ENCODE results near the gene SLC39A7. TPM values are rescaled to one million over a fixed set of nuclear protein-coding genes. Genes with fewer than 3 reads are reported as not detected.

SLC39A7 gene
- total and polyA plus RNA-seq, 4 donors = 8.9 to 112 (median 71.1) TPM

- H3K4me1 ChIP-seq (ENCODE audit: control insufficient read depth in 4 of 4, insufficient read depth in 4 of 4, low read length in 3 of 4) = no peaks in the 10 kb centered on the region
- no peaks in the 10 kb centered on the region for H3K36me3 ChIP-seq (ENCODE audit: control insufficient read depth in 4 of 4, insufficient read depth in 3 of 4, low read depth in 1 of 4, low read length in 3 of 4)
- H3K27me3 ChIP-seq (ENCODE audit: control insufficient read depth in 4 of 4, insufficient read depth in 4 of 4, low read length in 3 of 4) = no peaks in the 10 kb centered on the region
- H3K4me3 ChIP-seq (ENCODE audit: low read depth in 1 of 3, low read length in 3 of 3) = no peak overlapping the region
- 90% methylated on average over 4 of the region's 4 CpGs for WGBS
- no peak overlapping the region for H3K9ac ChIP-seq (ENCODE audit: low read depth in 1 of 2, low read length in 2 of 2)
- DNase-seq (ENCODE audit: low spot score) = no peak
- no peaks in the 10 kb centered on the region for H3K9me3 ChIP-seq (ENCODE audit: control insufficient read depth in 4 of 4, low read length in 3 of 4)
- H3K27ac ChIP-seq (ENCODE audit: low read depth in 1 of 2, low read length in 2 of 2) = no peak overlapping the region
- TF ChIP-seq MAX (IDR thresholded peaks at IDR 0.05) = no peak
Observed at GRCh38 chr6:33185654-33186187, 14.9 kb upstream of the SLC39A7 start.

DNA sequence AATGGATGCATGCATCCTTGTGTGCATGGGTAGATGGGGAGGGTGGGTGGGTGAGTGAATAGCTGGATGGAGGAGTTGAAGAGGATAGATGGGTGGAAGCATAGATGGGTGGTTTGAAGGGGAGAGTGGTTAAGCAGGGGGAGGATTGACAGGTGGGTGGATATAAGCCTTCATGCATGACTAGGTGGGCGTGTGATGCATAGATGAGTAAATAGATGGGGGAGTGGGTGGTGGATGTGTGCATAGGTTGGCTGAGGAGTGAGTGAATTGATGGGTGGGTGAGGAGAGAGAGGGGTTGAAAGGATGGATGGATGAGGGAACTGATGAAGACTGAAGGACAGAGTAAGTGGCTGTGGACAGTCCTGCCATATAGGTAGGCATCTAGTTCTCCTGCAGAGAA, 12.9 kb upstream of the SLC39A7 start:
- H3K9me3 ChIP-seq (ENCODE audit: control insufficient read depth in 4 of 4, low read length in 3 of 4) = no peaks in the 10 kb centered on the region
- no peak overlapping the region for H3K4me3 ChIP-seq (ENCODE audit: low read depth in 1 of 3, low read length in 3 of 3)
- DNase-seq (ENCODE audit: low spot score) = no peak
- no peaks in the 10 kb centered on the region for H3K36me3 ChIP-seq (ENCODE audit: control insufficient read depth in 4 of 4, insufficient read depth in 3 of 4, low read depth in 1 of 4, low read length in 3 of 4)
- H3K9ac ChIP-seq (ENCODE audit: low read depth in 1 of 2, low read length in 2 of 2) = no peak overlapping the region
- H3K4me1 ChIP-seq (ENCODE audit: control insufficient read depth in 4 of 4, insufficient read depth in 4 of 4, low read length in 3 of 4) = peaks cover 0 to 5% (median 0%) of the 10 kb centered on the region in 4 donors
- WGBS = 94% methylated on average over 1 of the region's 1 CpG
- TF ChIP-seq HNF4A (conservative IDR thresholded peaks at IDR 0.05) (no peak), TAF1 (conservative IDR thresholded peaks at IDR 0.05) (no peak), FOXA1 (IDR thresholded peaks at IDR 0.05) (no peak), JUND (IDR thresholded peaks at IDR 0.05) (no peak), YY1 (IDR thresholded peaks at IDR 0.05) (no peak), RAD21 (IDR thresholded peaks at IDR 0.05) (no peak), HNF4G (IDR thresholded peaks at IDR 0.05) (no peak), REST (IDR thresholded peaks at IDR 0.05) (no peak), EGR1 (IDR thresholded peaks at IDR 0.05; ENCODE audit: low read depth in 2 of 2) (no peak), FOXA2 (IDR thresholded peaks at IDR 0.05) (no peak), SP1 (IDR thresholded peaks at IDR 0.05) (no peak), NR2F2 (IDR thresholded peaks at IDR 0.05) (no peak), GABPA (IDR thresholded peaks at IDR 0.05 in 1 of 2, conservative IDR thresholded peaks at IDR 0.05 in 1 of 2) (no peak), RXRA (IDR thresholded peaks at IDR 0.05) (no peak), MAX (IDR thresholded peaks at IDR 0.05) (no peak), CTCF (IDR thresholded peaks at IDR 0.05; ENCODE audit: low read depth, low read length, missing input control) (no peak)
- TF ChIP-seq, protein P1, sequence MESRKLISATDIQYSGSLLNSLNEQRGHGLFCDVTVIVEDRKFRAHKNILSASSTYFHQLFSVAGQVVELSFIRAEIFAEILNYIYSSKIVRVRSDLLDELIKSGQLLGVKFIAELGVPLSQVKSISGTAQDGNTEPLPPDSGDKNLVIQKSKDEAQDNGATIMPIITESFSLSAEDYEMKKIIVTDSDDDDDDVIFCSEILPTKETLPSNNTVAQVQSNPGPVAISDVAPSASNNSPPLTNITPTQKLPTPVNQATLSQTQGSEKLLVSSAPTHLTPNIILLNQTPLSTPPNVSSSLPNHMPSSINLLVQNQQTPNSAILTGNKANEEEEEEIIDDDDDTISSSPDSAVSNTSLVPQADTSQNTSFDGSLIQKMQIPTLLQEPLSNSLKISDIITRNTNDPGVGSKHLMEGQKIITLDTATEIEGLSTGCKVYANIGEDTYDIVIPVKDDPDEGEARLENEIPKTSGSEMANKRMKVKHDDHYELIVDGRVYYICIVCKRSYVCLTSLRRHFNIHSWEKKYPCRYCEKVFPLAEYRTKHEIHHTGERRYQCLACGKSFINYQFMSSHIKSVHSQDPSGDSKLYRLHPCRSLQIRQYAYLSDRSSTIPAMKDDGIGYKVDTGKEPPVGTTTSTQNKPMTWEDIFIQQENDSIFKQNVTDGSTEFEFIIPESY (IDR thresholded peaks at IDR 0.05) = no peak
- TF ChIP-seq, protein P2, sequence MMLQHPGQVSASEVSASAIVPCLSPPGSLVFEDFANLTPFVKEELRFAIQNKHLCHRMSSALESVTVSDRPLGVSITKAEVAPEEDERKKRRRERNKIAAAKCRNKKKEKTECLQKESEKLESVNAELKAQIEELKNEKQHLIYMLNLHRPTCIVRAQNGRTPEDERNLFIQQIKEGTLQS (IDR thresholded peaks at IDR 0.05) = no peak
- no peak overlapping the region for H3K27ac ChIP-seq (ENCODE audit: low read depth in 1 of 2, low read length in 2 of 2)
- no peaks in the 10 kb centered on the region for H3K27me3 ChIP-seq (ENCODE audit: control insufficient read depth in 4 of 4, insufficient read depth in 4 of 4, low read length in 3 of 4)

All from liver (tissue), 9 donors.